ENCODE data around the gene RIT1.

RIT1 gene

DNA sequence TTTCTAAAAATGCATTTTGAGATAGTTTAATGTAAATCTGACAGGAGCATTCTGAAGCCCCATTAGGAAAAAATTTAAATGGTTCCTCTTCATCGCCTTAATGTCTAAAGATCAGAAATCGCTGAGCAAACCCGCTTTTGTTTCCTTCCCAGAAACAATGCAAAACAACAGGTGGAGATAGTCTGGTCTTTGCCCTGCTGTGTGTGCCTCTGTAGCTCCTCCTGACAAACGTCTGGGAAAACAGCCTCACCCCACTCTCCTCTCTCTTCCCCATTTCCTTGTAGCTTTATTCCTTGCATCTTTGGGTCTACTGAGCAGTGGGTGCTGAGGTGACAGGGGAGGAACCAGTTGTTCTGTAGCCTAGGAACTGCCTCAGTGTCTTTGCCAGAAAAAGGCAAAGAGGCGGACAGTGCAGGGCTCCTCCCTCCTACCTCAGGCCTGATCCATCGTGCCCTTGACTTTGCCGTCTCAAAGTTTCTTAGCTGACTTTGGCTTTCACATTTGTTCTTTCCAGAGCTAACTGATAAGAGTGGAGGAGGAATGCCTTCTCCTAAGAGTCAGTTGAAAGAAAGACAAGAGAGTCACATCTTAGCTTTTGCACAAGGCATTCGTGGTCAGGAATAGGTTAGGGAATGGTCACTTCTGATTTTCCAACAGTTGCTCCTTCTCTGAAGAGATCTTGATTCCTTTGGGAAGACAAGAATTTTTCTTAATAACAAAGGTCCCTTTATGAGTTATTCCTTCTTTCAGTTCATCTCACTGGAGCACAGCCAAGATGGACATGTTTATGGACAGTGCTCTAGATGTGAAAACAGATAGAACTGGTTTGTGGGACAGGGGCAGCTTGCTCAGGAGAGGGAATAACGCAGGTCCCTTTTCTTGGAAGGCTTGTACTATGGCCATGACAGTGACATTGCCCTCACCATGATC is 26.9 kb downstream of the RIT1 start:
- no peaks in the 10 kb centered on the region for H3K27me3 ChIP-seq (ENCODE audit: control insufficient read depth, insufficient read depth, low read length)
- H3K4me1 ChIP-seq (ENCODE audit: control insufficient read depth, insufficient read depth, low read length): peaks cover 2% of the 10 kb centered on the region
- H3K9ac ChIP-seq (ENCODE audit: low read depth, low read length): no peak overlapping the region
- H3K4me3 ChIP-seq (ENCODE audit: low read depth, low read length): no peak overlapping the region
- no peaks in the 10 kb centered on the region for H3K9me3 ChIP-seq (ENCODE audit: control insufficient read depth, insufficient read depth, low read length)
- no peaks in the 10 kb centered on the region for H3K36me3 ChIP-seq (ENCODE audit: control insufficient read depth, insufficient read depth, low read length)

GRCh38 chr1:155882766-155883165 is 28.4 kb downstream of the RIT1 start:
- Histone ChIP-seq H3K4me1 (ENCODE audit: control insufficient read depth, insufficient read depth, low read length) (peaks cover 2% of the 10 kb centered on the region), H3K9me3 (ENCODE audit: control insufficient read depth, insufficient read depth, low read length) (no peaks in the 10 kb centered on the region), H3K27me3 (ENCODE audit: control insufficient read depth, insufficient read depth, low read length) (no peaks in the 10 kb centered on the region), H3K9ac (ENCODE audit: low read depth, low read length) (no peak overlapping the region), H3K36me3 (ENCODE audit: control insufficient read depth, insufficient read depth, low read length) (no peaks in the 10 kb centered on the region), H3K4me3 (ENCODE audit: low read depth, low read length) (no peak overlapping the region)

GRCh38 chr1:155882235-155882634 is 28.9 kb downstream of the RIT1 start:
- H3K9me3 ChIP-seq (ENCODE audit: control insufficient read depth, insufficient read depth, low read length): no peaks in the 10 kb centered on the region
- H3K4me3 ChIP-seq (ENCODE audit: low read depth, low read length): no peak overlapping the region
- no peak overlapping the region for H3K9ac ChIP-seq (ENCODE audit: low read depth, low read length)
- H3K27me3 ChIP-seq (ENCODE audit: control insufficient read depth, insufficient read depth, low read length): no peaks in the 10 kb centered on the region
- H3K36me3 ChIP-seq (ENCODE audit: control insufficient read depth, insufficient read depth, low read length): no peaks in the 10 kb centered on the region
- peaks cover 2% of the 10 kb centered on the region for H3K4me1 ChIP-seq (ENCODE audit: control insufficient read depth, insufficient read depth, low read length)

- Histone ChIP-seq H3K4me3 (ENCODE audit: low read depth, low read length) (no peak overlapping the region), H3K36me3 (ENCODE audit: control insufficient read depth, insufficient read depth, low read length) (no peaks in the 10 kb centered on the region), H3K4me1 (ENCODE audit: control insufficient read depth, insufficient read depth, low read length) (peaks cover 2% of the 10 kb centered on the region), H3K9ac (ENCODE audit: low read depth, low read length) (no peak overlapping the region), H3K9me3 (ENCODE audit: control insufficient read depth, insufficient read depth, low read length) (no peaks in the 10 kb centered on the region), H3K27me3 (ENCODE audit: control insufficient read depth, insufficient read depth, low read length) (no peaks in the 10 kb centered on the region)
Observed at GRCh38 chr1:155880950-155881349, 30.2 kb downstream of the RIT1 start.

- no peaks in the 10 kb centered on the region for H3K36me3 ChIP-seq (ENCODE audit: control insufficient read depth, insufficient read depth, low read length)
- no peaks in the 10 kb centered on the region for H3K27me3 ChIP-seq (ENCODE audit: control insufficient read depth, insufficient read depth, low read length)
- H3K4me1 ChIP-seq (ENCODE audit: control insufficient read depth, insufficient read depth, low read length): peaks cover 2% of the 10 kb centered on the region
- no peaks in the 10 kb centered on the region for H3K9me3 ChIP-seq (ENCODE audit: control insufficient read depth, insufficient read depth, low read length)
- H3K4me3 ChIP-seq (ENCODE audit: low read depth, low read length): no peak overlapping the region
- H3K9ac ChIP-seq (ENCODE audit: low read depth, low read length): no peak overlapping the region
Observed at GRCh38 chr1:155880251-155880650, 30.9 kb downstream of the RIT1 start.

DNA sequence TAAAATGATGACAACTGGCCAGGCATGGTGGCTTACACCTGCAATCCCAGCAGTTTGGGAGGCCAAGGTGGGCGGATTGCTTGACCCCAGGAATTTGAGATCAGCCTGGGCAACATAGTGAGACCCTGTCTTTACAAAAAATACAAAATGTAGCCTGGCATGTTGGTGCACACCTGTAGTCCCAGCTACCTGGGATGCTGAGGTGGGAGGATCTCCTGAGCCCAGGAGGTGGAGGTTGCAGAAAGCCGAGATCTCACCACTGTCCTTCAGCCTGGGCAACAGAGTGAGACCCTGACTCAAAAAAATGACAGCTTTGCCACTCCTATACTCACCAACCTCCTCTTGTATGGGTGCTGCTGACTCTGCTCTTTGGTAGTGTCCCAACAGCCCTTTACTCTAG is 33.2 kb downstream of the RIT1 start:
- no peak overlapping the region for H3K9ac ChIP-seq (ENCODE audit: low read depth, low read length)
- no peaks in the 10 kb centered on the region for H3K9me3 ChIP-seq (ENCODE audit: control insufficient read depth, insufficient read depth, low read length)
- no peaks in the 10 kb centered on the region for H3K27me3 ChIP-seq (ENCODE audit: control insufficient read depth, insufficient read depth, low read length)
- no peak overlapping the region for H3K4me3 ChIP-seq (ENCODE audit: low read depth, low read length)
- no peaks in the 10 kb centered on the region for H3K36me3 ChIP-seq (ENCODE audit: control insufficient read depth, insufficient read depth, low read length)
- no peaks in the 10 kb centered on the region for H3K4me1 ChIP-seq (ENCODE audit: control insufficient read depth, insufficient read depth, low read length)

DNA sequence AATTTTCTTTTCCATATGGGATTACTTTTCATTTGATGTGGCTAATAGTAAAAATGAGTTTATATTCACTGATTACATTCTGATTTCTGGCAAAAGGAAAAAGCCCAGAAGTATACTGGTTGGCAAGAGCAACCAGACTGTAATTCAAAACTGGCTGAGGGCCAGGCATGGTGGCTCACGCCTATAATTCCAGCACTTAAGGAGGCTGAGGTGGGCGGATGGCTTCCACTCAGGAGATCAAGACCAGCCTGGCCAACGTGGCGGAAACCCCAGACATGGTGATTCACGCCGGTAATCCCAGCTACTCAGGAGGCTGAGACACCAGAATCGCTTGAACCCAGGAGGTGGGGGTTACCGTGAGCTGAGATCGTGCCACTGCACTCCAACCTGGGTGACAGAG is 37.3 kb downstream of the RIT1 start:
- H3K9me3 ChIP-seq (ENCODE audit: control insufficient read depth, insufficient read depth, low read length): no peaks in the 10 kb centered on the region
- no peaks in the 10 kb centered on the region for H3K36me3 ChIP-seq (ENCODE audit: control insufficient read depth, insufficient read depth, low read length)
- H3K4me1 ChIP-seq (ENCODE audit: control insufficient read depth, insufficient read depth, low read length): no peaks in the 10 kb centered on the region
- no peak overlapping the region for H3K9ac ChIP-seq (ENCODE audit: low read depth, low read length)
- H3K4me3 ChIP-seq (ENCODE audit: low read depth, low read length): no peak overlapping the region
- no peaks in the 10 kb centered on the region for H3K27me3 ChIP-seq (ENCODE audit: control insufficient read depth, insufficient read depth, low read length)

DNA sequence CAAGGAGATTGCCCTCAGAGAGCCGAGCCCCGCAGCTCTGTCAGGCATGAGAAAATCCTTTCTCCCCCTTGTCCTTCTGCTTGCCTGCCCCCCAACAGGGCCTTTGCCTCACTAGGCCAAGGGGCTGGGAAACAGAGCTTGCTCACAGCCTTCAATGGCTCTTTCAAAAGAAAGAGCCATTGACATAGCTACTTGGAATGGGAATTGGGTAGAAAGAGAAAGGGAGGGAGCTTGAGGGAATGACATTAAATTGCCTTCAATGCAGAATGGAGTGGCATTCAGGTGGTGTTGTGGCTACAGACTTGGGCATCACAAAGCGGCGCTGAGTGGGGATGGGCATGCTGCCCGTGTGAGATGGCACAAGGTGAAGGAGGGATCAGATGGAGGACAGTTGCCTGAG is 38.6 kb downstream of the RIT1 start:
- Histone ChIP-seq H3K9ac (ENCODE audit: low read depth, low read length) (no peak overlapping the region), H3K36me3 (ENCODE audit: control insufficient read depth, insufficient read depth, low read length) (no peaks in the 10 kb centered on the region)

GRCh38 chr1:155871390-155871789 is 39.8 kb downstream of the RIT1 start:
- Histone ChIP-seq H3K4me1 (ENCODE audit: control insufficient read depth, insufficient read depth, low read length) (no peaks in the 10 kb centered on the region), H3K27me3 (ENCODE audit: control insufficient read depth, insufficient read depth, low read length) (no peaks in the 10 kb centered on the region), H3K9ac (ENCODE audit: low read depth, low read length) (no peak overlapping the region), H3K36me3 (ENCODE audit: control insufficient read depth, insufficient read depth, low read length) (no peaks in the 10 kb centered on the region), H3K9me3 (ENCODE audit: control insufficient read depth, insufficient read depth, low read length) (no peaks in the 10 kb centered on the region), H3K4me3 (ENCODE audit: low read depth, low read length) (no peak overlapping the region)

More for the DNA sequence above, 38.6 kb downstream of the RIT1 start:
- H3K4me1 ChIP-seq (ENCODE audit: control insufficient read depth, insufficient read depth, low read length): no peaks in the 10 kb centered on the region
- no peak overlapping the region for H3K4me3 ChIP-seq (ENCODE audit: low read depth, low read length)
- no peaks in the 10 kb centered on the region for H3K9me3 ChIP-seq (ENCODE audit: control insufficient read depth, insufficient read depth, low read length)
- H3K27me3 ChIP-seq (ENCODE audit: control insufficient read depth, insufficient read depth, low read length): no peaks in the 10 kb centered on the region

DNA sequence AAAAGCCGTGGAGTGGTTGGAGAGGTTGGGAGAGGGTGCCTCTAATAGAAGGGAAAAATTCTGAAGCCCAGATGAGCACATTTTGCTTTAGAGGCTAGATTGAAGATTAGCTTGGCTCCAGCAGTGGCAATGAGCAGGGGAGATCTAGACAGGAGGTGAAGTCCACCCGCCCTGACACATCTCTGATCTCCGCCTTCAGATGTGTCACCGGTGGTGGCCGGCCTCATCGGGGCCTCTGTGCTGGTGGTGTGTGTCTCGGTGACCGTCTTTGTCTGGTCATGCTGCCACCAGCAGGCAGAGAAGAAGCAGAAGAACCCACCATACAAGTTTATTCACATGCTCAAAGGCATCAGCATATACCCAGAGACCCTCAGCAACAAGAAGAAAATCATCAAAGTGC is 43.4 kb downstream of the RIT1 start:
- no peaks in the 10 kb centered on the region for H3K4me1 ChIP-seq (ENCODE audit: control insufficient read depth, insufficient read depth, low read length)
- no peak overlapping the region for H3K9ac ChIP-seq (ENCODE audit: low read depth, low read length)
- no peaks in the 10 kb centered on the region for H3K36me3 ChIP-seq (ENCODE audit: control insufficient read depth, insufficient read depth, low read length)

DNA sequence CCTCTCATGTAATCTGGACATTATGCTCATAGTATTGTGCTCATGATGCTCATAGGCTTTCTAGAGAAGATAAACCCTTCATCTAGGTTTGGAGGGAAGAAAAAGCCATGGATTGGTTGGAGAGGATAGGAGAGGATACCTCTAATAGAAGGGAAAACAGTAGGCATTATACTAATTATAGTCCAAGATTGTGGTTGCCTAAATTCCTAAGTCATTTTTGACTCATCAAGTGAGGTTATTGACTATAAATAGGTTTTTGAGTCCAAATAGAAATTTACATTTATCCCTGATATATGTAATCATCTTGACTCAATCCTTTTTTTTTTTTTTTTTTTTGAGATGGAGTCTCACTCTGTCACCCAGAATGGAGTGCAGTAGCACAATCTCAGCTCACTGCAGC is 46.8 kb downstream of the RIT1 start:
- Histone ChIP-seq H3K9ac (ENCODE audit: low read depth, low read length) (no peak overlapping the region), H3K36me3 (ENCODE audit: control insufficient read depth, insufficient read depth, low read length) (no peaks in the 10 kb centered on the region), H3K4me3 (ENCODE audit: low read depth, low read length) (no peak overlapping the region), H3K4me1 (ENCODE audit: control insufficient read depth, insufficient read depth, low read length) (peaks cover 7% of the 10 kb centered on the region), H3K9me3 (ENCODE audit: control insufficient read depth, insufficient read depth, low read length) (no peaks in the 10 kb centered on the region), H3K27me3 (ENCODE audit: control insufficient read depth, insufficient read depth, low read length) (no peaks in the 10 kb centered on the region)

More for the DNA sequence above, 43.4 kb downstream of the RIT1 start:
- H3K4me3 ChIP-seq (ENCODE audit: low read depth, low read length): no peak overlapping the region
- H3K9me3 ChIP-seq (ENCODE audit: control insufficient read depth, insufficient read depth, low read length): no peaks in the 10 kb centered on the region
- no peaks in the 10 kb centered on the region for H3K27me3 ChIP-seq (ENCODE audit: control insufficient read depth, insufficient read depth, low read length)

- H3K4me3 ChIP-seq (ENCODE audit: low read depth, low read length): no peak overlapping the region
- H3K27me3 ChIP-seq (ENCODE audit: control insufficient read depth, insufficient read depth, low read length): no peaks in the 10 kb centered on the region
- H3K9me3 ChIP-seq (ENCODE audit: control insufficient read depth, insufficient read depth, low read length): no peaks in the 10 kb centered on the region
- peaks cover 7% of the 10 kb centered on the region for H3K4me1 ChIP-seq (ENCODE audit: control insufficient read depth, insufficient read depth, low read length)
- H3K36me3 ChIP-seq (ENCODE audit: control insufficient read depth, insufficient read depth, low read length): no peaks in the 10 kb centered on the region
- no peak overlapping the region for H3K9ac ChIP-seq (ENCODE audit: low read depth, low read length)
Observed at GRCh38 chr1:155861896-155862295, 49.3 kb downstream of the RIT1 start.
